GM12875 (cell line): ENCODE results near the gene PRKCSH.

Experiments used
- H3K4me3 ChIP-seq: one replicate; pipeline ENCODE4 v1.5.1; 2011; ENCODE audit warnings: low read depth, low read length, control low read depth
- TF ChIP-seq, protein P1 (sequence below): IDR thresholded peaks from 2 replicates; pipeline ENCODE4 v1.5.1; 2011; ENCODE audit warnings: low read depth, mild to moderate bottlenecking, control low read depth, inconsistent platforms, low read length, moderate library complexity, borderline replicate concordance; ENCODE audit not compliant: insufficient read depth

Gene PRKCSH

DNA sequence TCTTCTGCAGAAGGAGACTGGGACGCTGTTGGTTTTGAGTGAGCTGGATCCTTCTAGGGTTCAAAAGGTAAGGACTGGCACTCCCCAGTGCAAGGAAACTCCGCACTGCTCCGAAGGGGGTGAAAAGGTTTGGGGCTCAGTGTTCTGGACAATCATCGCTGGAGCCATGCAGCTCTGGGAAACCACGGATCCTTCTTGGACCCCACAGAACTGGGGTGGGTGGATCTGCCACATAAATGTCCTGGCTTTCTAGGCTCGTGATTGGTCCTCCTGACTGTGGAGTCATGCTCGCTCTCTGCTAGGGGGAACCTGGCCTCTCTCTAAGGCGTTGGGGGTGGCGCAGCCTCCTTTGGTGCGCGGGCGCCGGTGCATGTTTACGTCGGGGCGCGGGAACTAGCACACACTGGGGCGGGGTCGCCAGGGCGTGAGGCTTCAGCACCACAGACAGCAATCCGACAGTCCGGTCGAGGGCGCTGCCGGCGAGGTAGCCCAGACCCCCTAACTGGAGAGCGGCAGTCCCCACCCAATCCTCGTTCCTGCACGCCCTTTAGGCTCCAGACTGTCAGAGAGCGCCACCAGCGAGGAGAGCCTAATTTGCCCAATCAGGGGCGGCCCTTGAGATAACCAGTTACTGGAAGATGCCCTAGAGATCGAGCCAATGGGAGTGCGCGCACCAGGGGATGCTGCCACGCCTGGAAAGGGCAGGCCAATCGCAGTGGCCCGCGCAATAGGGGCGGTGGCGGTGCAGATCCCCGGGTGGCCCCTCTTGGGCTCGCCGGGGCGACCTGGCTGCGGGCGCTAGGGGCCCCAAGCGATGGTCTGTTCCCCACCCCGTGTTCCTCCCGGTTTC is 46.3 kb downstream of the PRKCSH start:
- peak overlapping the region; percentile 45 for H3K4me3 ChIP-seq
- TF ChIP-seq, protein P1, sequence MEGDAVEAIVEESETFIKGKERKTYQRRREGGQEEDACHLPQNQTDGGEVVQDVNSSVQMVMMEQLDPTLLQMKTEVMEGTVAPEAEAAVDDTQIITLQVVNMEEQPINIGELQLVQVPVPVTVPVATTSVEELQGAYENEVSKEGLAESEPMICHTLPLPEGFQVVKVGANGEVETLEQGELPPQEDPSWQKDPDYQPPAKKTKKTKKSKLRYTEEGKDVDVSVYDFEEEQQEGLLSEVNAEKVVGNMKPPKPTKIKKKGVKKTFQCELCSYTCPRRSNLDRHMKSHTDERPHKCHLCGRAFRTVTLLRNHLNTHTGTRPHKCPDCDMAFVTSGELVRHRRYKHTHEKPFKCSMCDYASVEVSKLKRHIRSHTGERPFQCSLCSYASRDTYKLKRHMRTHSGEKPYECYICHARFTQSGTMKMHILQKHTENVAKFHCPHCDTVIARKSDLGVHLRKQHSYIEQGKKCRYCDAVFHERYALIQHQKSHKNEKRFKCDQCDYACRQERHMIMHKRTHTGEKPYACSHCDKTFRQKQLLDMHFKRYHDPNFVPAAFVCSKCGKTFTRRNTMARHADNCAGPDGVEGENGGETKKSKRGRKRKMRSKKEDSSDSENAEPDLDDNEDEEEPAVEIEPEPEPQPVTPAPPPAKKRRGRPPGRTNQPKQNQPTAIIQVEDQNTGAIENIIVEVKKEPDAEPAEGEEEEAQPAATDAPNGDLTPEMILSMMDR = no peak

DNA sequence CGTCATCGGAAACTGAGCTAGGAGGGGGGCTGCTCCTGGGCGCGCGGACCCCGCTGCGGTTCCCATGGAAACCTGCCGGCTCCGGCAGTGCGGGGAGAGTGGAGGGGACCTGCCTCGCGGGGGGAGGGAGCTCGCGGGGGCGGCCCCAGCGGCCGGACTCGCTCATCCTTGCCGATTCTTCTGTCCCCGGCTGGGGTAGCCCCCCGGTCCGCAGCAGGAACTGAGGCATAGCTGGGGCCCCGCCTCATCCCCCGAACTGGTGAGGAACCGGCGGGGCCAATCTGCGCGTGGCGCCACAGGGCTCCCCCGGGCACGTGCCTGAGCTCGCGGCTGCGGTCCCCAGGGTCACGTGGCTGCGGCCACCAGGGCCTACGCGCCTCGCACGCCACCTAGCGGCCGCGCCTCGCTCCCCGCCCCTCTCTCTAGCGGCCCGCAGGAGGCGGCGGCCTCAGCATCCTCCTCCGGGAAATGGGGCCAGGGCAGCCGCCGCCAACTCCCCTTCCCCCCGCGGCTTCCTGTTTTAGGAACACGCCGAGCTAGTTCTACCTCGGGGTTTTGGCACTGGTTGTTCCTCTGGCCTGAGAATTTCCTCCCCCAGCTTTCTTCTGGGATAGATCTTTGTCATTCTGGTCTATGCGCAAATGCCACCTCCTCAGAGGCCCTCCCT is 47.1 kb downstream of the PRKCSH start:
- TF ChIP-seq, protein P1 = peak; percentile 98
- H3K4me3 ChIP-seq = peak overlapping the region; percentile 45

DNA sequence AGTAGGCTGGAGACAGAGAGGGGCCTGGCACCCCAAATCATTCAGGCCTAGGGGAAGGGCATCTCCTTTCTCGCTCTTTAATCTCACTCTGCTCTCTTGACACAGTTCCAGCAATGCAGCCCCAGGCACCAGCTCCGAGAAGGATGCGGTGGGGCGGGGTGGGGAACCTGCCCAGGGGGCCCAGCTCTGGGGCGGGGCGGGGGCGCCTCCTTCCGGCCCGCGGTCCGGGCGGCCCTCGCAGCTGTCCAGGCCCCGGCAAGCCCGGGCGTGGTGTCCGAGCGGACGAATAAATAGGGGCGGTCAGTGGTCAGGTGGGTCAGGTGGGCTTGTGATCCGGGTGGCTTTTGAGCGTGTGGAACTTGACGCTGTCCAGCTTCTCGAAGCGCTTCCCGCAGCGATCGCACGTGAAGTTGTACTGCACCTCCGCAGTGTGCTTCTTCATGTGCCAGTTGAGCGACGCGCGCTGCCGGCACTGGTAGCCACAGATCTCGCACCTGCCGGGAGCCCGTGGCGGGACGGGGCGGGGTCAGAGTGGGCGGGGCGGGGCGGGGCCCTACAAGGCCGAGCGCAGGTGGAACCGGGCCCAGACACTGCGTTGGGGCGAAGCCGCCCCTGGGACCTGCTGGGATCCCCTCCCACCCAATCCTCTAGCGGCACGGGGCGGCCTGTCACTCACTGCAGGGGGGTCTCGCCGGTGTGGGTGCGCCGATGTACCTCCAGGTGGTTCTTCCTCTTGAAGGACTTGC is 48.1 kb downstream of the PRKCSH start:
- TF ChIP-seq, protein P1 = no peak
- no peak overlapping the region for H3K4me3 ChIP-seq

DNA sequence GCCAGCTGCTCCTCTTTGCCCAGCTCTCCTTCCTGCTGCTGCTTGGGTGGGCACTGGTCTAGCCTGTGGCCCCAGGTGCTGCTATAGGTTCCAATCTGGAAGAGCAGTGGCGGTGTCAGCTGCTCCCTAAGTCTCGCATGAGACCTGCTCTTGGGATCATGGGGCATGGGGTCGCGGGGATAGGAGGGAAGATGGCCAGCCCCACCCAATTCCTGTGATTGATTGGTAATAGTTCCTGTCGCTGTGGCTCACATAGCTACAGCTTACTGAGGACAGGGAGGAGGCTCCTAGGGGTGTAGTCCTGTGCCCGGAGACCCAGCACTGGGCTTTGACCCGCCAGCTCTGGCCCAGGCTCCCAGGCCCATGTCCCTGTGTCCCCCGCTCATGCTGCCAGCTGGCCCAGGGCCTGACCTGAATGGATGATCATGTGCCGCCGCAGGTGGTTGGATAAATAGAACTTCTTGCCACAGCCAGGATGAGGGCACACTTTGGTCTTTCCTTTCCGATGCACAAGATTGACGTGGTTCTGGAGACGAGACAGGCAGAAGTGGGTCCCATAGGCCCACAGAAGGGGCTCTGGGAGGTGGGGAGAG is 49.9 kb downstream of the PRKCSH start:
- no peak overlapping the region for H3K4me3 ChIP-seq
- TF ChIP-seq, protein P1 = no peak

DNA sequence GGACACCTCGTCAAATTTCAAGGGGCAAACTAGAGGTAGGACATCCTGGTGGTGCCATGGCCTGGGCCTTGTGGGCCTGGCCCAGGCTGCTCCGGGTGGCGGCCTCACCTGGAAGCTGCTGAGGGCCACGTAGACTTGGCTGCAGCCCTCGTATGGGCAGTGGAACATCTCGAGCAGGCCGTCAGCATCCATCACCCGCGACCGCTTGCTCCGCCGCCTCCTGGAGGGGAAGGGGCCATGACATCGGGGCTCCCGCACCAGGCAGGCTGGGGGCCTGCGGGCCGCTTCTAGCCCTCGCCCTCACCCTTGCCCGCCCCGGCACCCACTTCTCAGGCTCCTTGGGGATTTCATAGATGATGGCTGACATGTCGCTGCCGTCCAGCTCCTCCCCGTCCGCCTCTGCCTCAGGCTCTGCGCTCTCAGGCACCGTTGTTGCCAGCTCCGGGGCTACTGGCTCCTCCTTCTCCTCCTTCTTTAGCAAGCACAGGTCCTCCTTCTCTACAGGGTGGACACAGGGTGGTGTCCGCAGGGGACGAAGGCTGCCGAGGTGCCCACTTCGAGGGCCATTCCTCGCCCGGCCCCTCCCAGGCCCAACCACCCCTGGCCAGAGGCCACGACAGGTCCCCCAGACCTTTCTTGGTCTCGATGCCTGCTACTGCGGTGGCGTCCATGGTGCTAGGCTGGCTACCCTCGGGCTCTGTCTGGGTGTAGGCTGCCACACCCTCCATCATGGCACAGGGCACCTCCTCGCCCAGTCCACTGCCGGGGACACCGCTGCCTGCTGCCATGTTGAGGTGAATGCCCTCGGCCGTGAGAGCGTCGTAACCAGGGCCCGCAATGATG is 51.4 kb downstream of the PRKCSH start:
- TF ChIP-seq, protein P1 = no peak
- no peak overlapping the region for H3K4me3 ChIP-seq

DNA sequence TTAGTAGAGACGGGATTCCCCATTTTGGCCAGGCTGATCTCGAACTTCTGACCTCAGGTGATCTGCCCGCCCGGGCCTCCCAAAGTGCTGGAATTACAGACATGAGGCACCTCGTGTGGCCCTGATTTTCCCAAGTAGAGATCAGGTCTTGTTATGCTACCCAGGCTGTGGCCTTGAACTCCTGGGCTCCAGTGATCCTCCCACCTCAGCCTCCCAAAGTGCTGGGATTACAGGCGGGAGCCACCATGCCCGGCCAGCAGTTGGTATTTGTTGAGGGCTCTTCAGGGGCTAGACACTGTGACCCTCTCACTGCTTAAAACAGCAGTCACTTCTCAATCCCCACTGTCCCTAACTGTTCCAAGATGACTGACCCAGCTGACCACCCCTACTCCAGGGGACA is 53.9 kb downstream of the PRKCSH start:
- no peak overlapping the region for H3K4me3 ChIP-seq
- TF ChIP-seq, protein P1 = no peak
